Stimulated activated CD4-positive, alpha-beta T cell treated with anti-CD3 and anti-CD28 coated beads, Interleukin-15, amount 100 ng/mL, for 24 hours (primary cell): Measurements from ENCODE around the gene PTGER4.
A peak's percentile ranks its signal among the peaks of the same experiment; 100 is the strongest.
"Not testable (repeated sequence)": the region's sequence is repeated elsewhere in the genome, so short reads cannot be mapped to it uniquely, and the experiment has no call there.

Source experiments
- DNase-seq: peaks from one replicate; pipeline ENCODE4 v3.0.0-alpha.2; 2020

The PTGER4 gene

GRCh38 chr5:40679913-40680681 is at the start of gene PTGER4:
Gene PTGER4 (plus strand): TSS chr5:40679915. CDS start chr5:40680994, 1,079 bp downstream.
- peak; percentile 53 for DNase-seq

GRCh38 chr5:40630126-40630525 is 49.6 kb upstream of the PTGER4 start:
- no peak for DNase-seq

GRCh38 chr5:40631236-40631635 is 48.5 kb upstream of the PTGER4 start:
- no peak for DNase-seq

- no peak for DNase-seq
These were observed 45.6 kb upstream of the PTGER4 start for GRCh38 chr5:40634154-40634553.

- no peak for DNase-seq
These were observed 45.1 kb upstream of the PTGER4 start for GRCh38 chr5:40634593-40634992.

GRCh38 chr5:40639531-40639930 is 40.2 kb upstream of the PTGER4 start:
- DNase-seq = not testable (repeated sequence)

GRCh38 chr5:40646266-40646665 is 33.4 kb upstream of the PTGER4 start:
- no peak for DNase-seq

- no peak for DNase-seq
These were observed 31.6 kb upstream of the PTGER4 start for GRCh38 chr5:40648150-40648549.

- DNase-seq = no peak
These were observed 30.2 kb upstream of the PTGER4 start for GRCh38 chr5:40649463-40650030.

- DNase-seq = no peak
These were observed 28.5 kb upstream of the PTGER4 start for GRCh38 chr5:40651201-40651600.

- DNase-seq = peak; percentile 21
These were observed 27.1 kb upstream of the PTGER4 start for GRCh38 chr5:40652441-40653220.

GRCh38 chr5:40653221-40654022 is 26.3 kb upstream of the PTGER4 start:
- DNase-seq = no peak

- DNase-seq = no peak
These were observed 25.2 kb upstream of the PTGER4 start for GRCh38 chr5:40654377-40654991.

GRCh38 chr5:40655138-40655537 is 24.6 kb upstream of the PTGER4 start:
- DNase-seq = no peak

GRCh38 chr5:40656091-40656490 is 23.6 kb upstream of the PTGER4 start:
- DNase-seq = not testable (repeated sequence)

GRCh38 chr5:40656766-40657165 is 22.9 kb upstream of the PTGER4 start:
- no peak for DNase-seq

GRCh38 chr5:40660751-40661150 is 19.0 kb upstream of the PTGER4 start:
- DNase-seq = no peak

- no peak for DNase-seq
These were observed 13.9 kb upstream of the PTGER4 start for GRCh38 chr5:40665635-40666298.

- no peak for DNase-seq
These were observed 13.1 kb upstream of the PTGER4 start for GRCh38 chr5:40666657-40667056.

- no peak for DNase-seq
These were observed 12.5 kb upstream of the PTGER4 start for GRCh38 chr5:40667161-40667663.

GRCh38 chr5:40669606-40670390 is 9.9 kb upstream of the PTGER4 start:
- no peak for DNase-seq
